Transverse colon (tissue), 4 donors: ENCODE data around the gene SDHB. TPM values are rescaled to one million over a fixed set of nuclear protein-coding genes. Genes with fewer than 3 reads are reported as not detected.

ENCODE experiments used
- DNase-seq: peaks from one replicate; pipeline ENCODE4 v3.0.0-alpha.2; 2019
- H3K27ac ChIP-seq, 4 donors: fragments of 200-600 bp; sonication (generic); 2 replicates each; pipeline ENCODE4 v1.5.1; 2016 to 2018; ENCODE audit warnings: inconsistent platforms in 4 of 4
- H3K27me3 ChIP-seq: fragments of 200-600 bp; sonication (generic); 2 replicates; pipeline ENCODE4 v1.5.1; 2017; ENCODE audit warnings: inconsistent platforms
- H3K36me3 ChIP-seq, 4 donors: fragments of 200-600 bp; sonication (generic); 2 replicates each; pipeline ENCODE4 v1.5.1; 2017 to 2019; ENCODE audit warnings: inconsistent platforms in 4 of 4
- H3K4me1 ChIP-seq, 4 donors: fragments of 200-600 bp; sonication (generic); 2 replicates each; pipeline ENCODE4 v1.5.1; 2017 to 2020; ENCODE audit warnings: inconsistent platforms in 4 of 4
- H3K4me3 ChIP-seq, 4 donors: fragments of 200-600 bp; sonication (generic); 1 replicate in 1 of 4; 2 replicates in 3 of 4; pipeline versions ENCODE4 v1.5.1 to v1.6.1; 2017 to 2019; ENCODE audit warnings: inconsistent platforms in 4 of 4
- H3K9me3 ChIP-seq, 2 donors: fragments of 200-600 bp; sonication (generic); 2 replicates each; pipeline ENCODE4 v1.5.1; 2017 to 2019; ENCODE audit warnings: inconsistent platforms in 2 of 2
- EP300 ChIP-seq: sonication (generic); formaldehyde crosslinking; IDR thresholded peaks from one replicate; pipeline ENCODE4 v1.6.1; 2017; ENCODE audit warnings: antibody characterized with exemption, low read depth
- POLR2A ChIP-seq: fragments of 450-650 bp; IDR thresholded peaks from one replicate; pipeline ENCODE4 v1.6.1; 2016; ENCODE audit warnings: antibody characterized with exemption, mild to moderate bottlenecking, moderate library complexity
- POLR2AphosphoS5 ChIP-seq, 3 donors: sonication (generic); formaldehyde crosslinking; IDR thresholded peaks; one replicate each; pipeline ENCODE4 v1.6.1; 2016; ENCODE audit warnings: antibody characterized with exemption in 3 of 3
- WGBS, 2 donors: methylation state at CpG; one replicate each; pipeline ENCODE4 v1.1.5; 2018; ENCODE audit warnings: low coverage in 1 of 2; 5-methylcytosine and 5-hydroxymethylcytosine counted together
- in situ Hi-C, 4 donors: fragments of 200-750 bp; cut with MboI; loops; one replicate each; pipeline versions ENCODE4 v1.15.0 to v1.15.1; 2017; ENCODE audit warnings: low sequenced_read_pairs in 3 of 4, low pct_ligation_motif_present in 1 of 4, low pct_unique_long_range_greater_than_20kb in 1 of 4
- intact Hi-C: fragments of 100-400 bp; cut with DNase I; formaldehyde crosslinking; loops from one replicate; pipeline ENCODE4 v1.15.1; 2023; ENCODE audit warnings: low total_unique reads
- total RNA-seq, 4 donors: library from RNA; depleted of rRNA; stranded (reverse); fragments of >200 nt; gene quantifications; one replicate each; pipeline ENCODE4 v1.1.0, GENCODE V29; 2016
- TF ChIP-seq, protein P1 (sequence below), 5 experiments: fragments of 200-600 bp in 3 of 5; fragments of 450-650 bp in 2 of 5; sonication (generic) in 3 of 5; IDR thresholded peaks; 1 replicate in 2 of 5; 2 replicates in 3 of 5; pipeline ENCODE4 v1.5.1; 2016 to 2017; ENCODE audit warnings: antibody characterized with exemption in 5 of 5, inconsistent platforms in 3 of 5, mild to moderate bottlenecking in 2 of 5, moderate library complexity in 1 of 5

SDHB gene
- total RNA-seq, 4 donors from 2014 or later, result 98.7 to 266 (median 153) TPM

DNA sequence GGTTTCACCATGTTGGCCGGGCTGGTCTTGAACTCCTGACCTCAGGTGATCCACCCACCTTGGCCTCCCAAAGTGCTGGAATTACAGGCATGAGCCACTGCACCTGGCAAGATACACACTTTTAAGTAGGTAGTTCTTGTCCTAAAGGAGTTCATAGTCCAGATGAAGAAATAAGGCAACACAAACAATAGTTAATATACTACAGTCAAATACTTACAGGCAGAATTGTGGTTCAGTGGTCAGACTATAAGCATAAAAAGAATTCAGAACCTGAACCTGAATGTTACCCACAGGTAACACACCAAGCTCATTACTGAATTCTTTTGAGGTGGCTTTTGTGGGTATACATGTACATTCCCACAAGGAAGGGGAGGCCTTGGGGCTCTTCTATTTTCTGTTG is 1.8 kb downstream of the SDHB start:
- TF ChIP-seq POLR2AphosphoS5 (IDR thresholded peaks at IDR 0.05), result no peak
- no peak for TF ChIP-seq POLR2A
- no peak for TF ChIP-seq EP300
- TF ChIP-seq, protein P1, sequence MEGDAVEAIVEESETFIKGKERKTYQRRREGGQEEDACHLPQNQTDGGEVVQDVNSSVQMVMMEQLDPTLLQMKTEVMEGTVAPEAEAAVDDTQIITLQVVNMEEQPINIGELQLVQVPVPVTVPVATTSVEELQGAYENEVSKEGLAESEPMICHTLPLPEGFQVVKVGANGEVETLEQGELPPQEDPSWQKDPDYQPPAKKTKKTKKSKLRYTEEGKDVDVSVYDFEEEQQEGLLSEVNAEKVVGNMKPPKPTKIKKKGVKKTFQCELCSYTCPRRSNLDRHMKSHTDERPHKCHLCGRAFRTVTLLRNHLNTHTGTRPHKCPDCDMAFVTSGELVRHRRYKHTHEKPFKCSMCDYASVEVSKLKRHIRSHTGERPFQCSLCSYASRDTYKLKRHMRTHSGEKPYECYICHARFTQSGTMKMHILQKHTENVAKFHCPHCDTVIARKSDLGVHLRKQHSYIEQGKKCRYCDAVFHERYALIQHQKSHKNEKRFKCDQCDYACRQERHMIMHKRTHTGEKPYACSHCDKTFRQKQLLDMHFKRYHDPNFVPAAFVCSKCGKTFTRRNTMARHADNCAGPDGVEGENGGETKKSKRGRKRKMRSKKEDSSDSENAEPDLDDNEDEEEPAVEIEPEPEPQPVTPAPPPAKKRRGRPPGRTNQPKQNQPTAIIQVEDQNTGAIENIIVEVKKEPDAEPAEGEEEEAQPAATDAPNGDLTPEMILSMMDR (IDR thresholded peaks at IDR 0.05), result no peak
- Histone ChIP-seq H3K4me1 (peaks cover 8 to 30% (median 15%) of the 10 kb centered on the region in 4 donors), H3K27ac (peak overlapping the region in 3 of 4 donors; percentile 89 to 95 (median 92)), H3K4me3 (peak overlapping the region in 1 of 4 donors; percentile 96), H3K27me3 (no peaks in the 10 kb centered on the region), H3K9me3 (no peaks in the 10 kb centered on the region), H3K36me3 (peaks cover 0 to 8% (median 0%) of the 10 kb centered on the region in 4 donors)
- 62% methylated on average over 1 of the region's 1 CpG; no CpG with 5 or more reads in 1 of the 2 donors for WGBS, 2 donors
- in situ Hi-C loops (no loop called here), intact Hi-C loops (no loop called here)
- DNase-seq, result no peak

DNA sequence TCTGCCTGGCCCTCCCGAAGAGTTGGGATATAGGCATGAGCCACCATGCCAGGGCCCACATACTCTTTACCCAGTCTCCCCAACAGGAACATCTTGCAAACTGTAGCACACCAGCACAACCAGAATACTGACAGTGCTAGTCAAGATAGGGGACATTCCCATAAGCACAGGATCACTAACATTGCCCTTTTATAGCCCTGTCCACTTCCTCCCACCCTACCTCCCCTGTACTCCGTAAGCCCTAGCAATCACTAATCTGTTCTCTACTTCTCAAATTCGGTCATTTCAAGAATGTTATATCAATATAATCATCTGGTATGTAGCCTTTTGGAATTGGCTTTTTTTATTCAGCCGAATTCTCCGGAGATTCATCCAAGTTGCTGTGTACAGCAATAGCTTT is 5.9 kb downstream of the SDHB start:
- H3K4me1 ChIP-seq, result peaks cover 6 to 35% (median 14%) of the 10 kb centered on the region in 4 donors
- H3K27me3 ChIP-seq, result no peaks in the 10 kb centered on the region
- 89 to 91% methylated on average over 5 of the region's 5 CpGs for WGBS, 2 donors
- TF ChIP-seq, protein P1 (IDR thresholded peaks at IDR 0.05), result no peak
- TF ChIP-seq POLR2A (no peak), EP300 (no peak), POLR2AphosphoS5 (IDR thresholded peaks at IDR 0.05) (no peak)
- no peak overlapping the region for H3K4me3 ChIP-seq
- intact Hi-C loops (loop anchor here (5.0 kb wide), 1 partner anchor 96 kb away; no protein-coding TSS in a partner anchor), in situ Hi-C loops (loop anchor here in 3 of 4 donors (5.0 to 10.0 kb wide), 3 partner anchors 83 to 93 kb away; no protein-coding TSS in a partner anchor)
- no peak overlapping the region for H3K27ac ChIP-seq
- H3K9me3 ChIP-seq, result no peaks in the 10 kb centered on the region
- DNase-seq, result no peak
- peaks cover 0 to 31% (median 9%) of the 10 kb centered on the region in 4 donors for H3K36me3 ChIP-seq

DNA sequence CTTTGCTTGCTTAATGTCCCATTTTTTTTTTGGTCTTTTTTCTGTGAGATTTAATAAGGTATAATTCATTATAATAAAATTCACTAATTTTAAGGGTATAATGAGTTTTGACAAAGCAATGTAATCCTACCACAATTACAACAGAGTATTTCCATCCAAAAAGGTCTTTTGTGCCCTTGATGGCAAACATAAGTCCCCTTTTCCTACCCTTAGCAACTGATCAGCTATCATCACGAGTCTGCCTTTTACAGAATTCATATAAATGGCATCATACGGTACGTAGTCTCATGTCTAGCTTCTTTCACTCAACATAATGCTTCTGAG is 7.5 kb downstream of the SDHB start:
- in situ Hi-C loops (loop anchor here in 3 of 4 donors (5.0 to 10.0 kb wide), 3 partner anchors 81 to 91 kb away; no protein-coding TSS in a partner anchor), intact Hi-C loops (loop anchor here (5.0 kb wide), 1 partner anchor 94 kb away; no protein-coding TSS in a partner anchor)
- H3K9me3 ChIP-seq, result no peaks in the 10 kb centered on the region
- no peak overlapping the region for H3K27ac ChIP-seq
- no peaks in the 10 kb centered on the region for H3K27me3 ChIP-seq
- peaks cover 0 to 19% (median 4%) of the 10 kb centered on the region in 4 donors for H3K4me1 ChIP-seq
- peaks cover 0 to 44% (median 16%) of the 10 kb centered on the region in 4 donors for H3K36me3 ChIP-seq
- H3K4me3 ChIP-seq, result no peak overlapping the region
- DNase-seq, result no peak
- WGBS, 2 donors, result 70 to 72% methylated on average over 3 of the region's 3 CpGs
- TF ChIP-seq, protein P1 (IDR thresholded peaks at IDR 0.05), result no peak
- TF ChIP-seq POLR2AphosphoS5 (IDR thresholded peaks at IDR 0.05) (no peak), POLR2A (no peak), EP300 (no peak)

DNA sequence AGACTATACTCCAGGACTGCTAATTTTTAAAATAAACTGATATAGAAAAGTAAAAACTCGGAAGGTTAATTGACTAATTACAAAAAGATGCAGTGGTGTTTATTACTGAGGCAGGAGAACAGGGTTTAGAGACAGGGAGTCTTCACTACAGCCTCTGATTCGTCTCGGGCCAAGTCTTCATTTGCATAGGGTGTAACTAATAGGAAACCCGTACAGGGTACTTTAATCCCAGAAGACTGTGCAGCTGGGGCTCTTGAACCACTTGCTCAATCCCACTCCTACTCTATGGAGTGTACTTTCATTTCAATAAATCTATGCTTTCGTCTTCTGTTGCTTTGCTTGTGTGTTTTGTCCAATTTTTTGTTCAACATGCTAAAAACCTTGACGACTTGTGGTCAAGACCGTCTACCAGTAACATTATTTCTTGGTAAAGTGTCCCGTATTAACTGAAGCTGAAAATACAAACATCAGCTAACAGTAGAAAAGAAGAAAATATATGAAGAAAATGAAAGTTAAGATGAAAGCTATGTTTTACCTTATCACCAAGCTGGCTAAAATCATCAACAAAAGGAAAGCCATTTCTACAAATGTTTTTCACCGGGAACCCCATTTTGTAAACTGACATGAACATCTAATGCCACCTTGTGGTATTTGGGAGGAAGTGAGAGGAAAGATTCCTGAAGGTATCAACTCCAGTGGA is 8.0 kb downstream of the SDHB start:
- Histone ChIP-seq H3K27me3 (no peaks in the 10 kb centered on the region), H3K4me3 (peak overlapping the region in 2 of 4 donors; percentile 1 to 13), H3K4me1 (peaks cover 0 to 17% (median 4%) of the 10 kb centered on the region in 4 donors), H3K27ac (peak overlapping the region in 3 of 4 donors; percentile 3 to 36 (median 7)), H3K9me3 (no peaks in the 10 kb centered on the region), H3K36me3 (peaks cover 0 to 49% (median 18%) of the 10 kb centered on the region in 4 donors)
- TF ChIP-seq EP300, result no peak
- TF ChIP-seq POLR2AphosphoS5 (IDR thresholded peaks at IDR 0.05), result no peak
- TF ChIP-seq, protein P1 (IDR thresholded peaks at IDR 0.05), result peak; percentile 69 to 84 (median 71)
- TF ChIP-seq POLR2A, result no peak
- 41 to 46% methylated on average over 9 of the region's 9 CpGs for WGBS, 2 donors
- in situ Hi-C loops, result loop anchor here in 3 of 4 donors (5.0 to 10.0 kb wide), 3 partner anchors 81 to 91 kb away; no protein-coding TSS in a partner anchor
- intact Hi-C loops, result loop anchor here (5.0 kb wide), 1 partner anchor 93 kb away; no protein-coding TSS in a partner anchor
- DNase-seq, result no peak
